LHCN-M2 (cell line): Measurements from ENCODE around the gene ZNF484. TPM values are rescaled to one million over a fixed set of nuclear protein-coding genes. Genes with fewer than 3 reads are reported as not detected.

ENCODE experiments used
- total RNA-seq: library from RNA; depleted of rRNA; stranded (reverse); fragments of >200 nt; gene quantifications from 2 replicates; pipeline ENCODE4 v1.2.3, GENCODE V29; 2014; rRNA removed

ZNF484 gene
- total RNA-seq, 1 experiment from 2014 or later: 10.1 TPM

Other genes starting within 250 kb of the ZNF484 start
- gene IPPK, start 207.9 kb downstream of the ZNF484 start, total RNA-seq: 13.1 and 18.0 TPM in 2 replicates
- 58.4 and 59.2 TPM in 2 replicates for gene BICD2, start 113.2 kb downstream of the ZNF484 start, total RNA-seq
- gene FGD3, start 69.5 kb upstream of the ZNF484 start, total RNA-seq: not detected in 2 replicates
- not detected in 2 replicates for gene SUSD3, start 180.7 kb upstream of the ZNF484 start, total RNA-seq
- 71.8 and 84.8 TPM in 2 replicates for gene CARD19, start 218.2 kb upstream of the ZNF484 start, total RNA-seq